Brain microvascular endothelial cell (primary cell): ENCODE results near the gene LRRC2.

Experiments
- DNase-seq: peaks from one replicate; pipeline ENCODE4 v3.0.0-alpha.2; 2020
- H3K27ac ChIP-seq: fragments of 250-450 bp; sonication (Bioruptor Pico); 2 replicates; pipeline ENCODE4 v1.5.1; 2020; ENCODE audit warnings: mild to moderate bottlenecking, moderate library complexity
- H3K27me3 ChIP-seq: fragments of 250-450 bp; sonication (Bioruptor Pico); replicated peaks from 2 replicates; pipeline ENCODE4 v1.5.1; 2020; ENCODE audit warnings: mild to moderate bottlenecking
- H3K36me3 ChIP-seq: fragments of 250-450 bp; sonication (Bioruptor Pico); replicated peaks from 2 replicates; pipeline ENCODE4 v1.5.1; 2020; ENCODE audit warnings: mild to moderate bottlenecking
- H3K4me3 ChIP-seq: 2 replicates; pipeline ENCODE4 v1.5.1; 2011; ENCODE audit warnings: low read depth, mild to moderate bottlenecking, control low read depth, low read length, moderate library complexity
- CTCF ChIP-seq: IDR thresholded peaks from 2 replicates; pipeline ENCODE4 v1.5.1; 2011; ENCODE audit warnings: low read depth, mild to moderate bottlenecking, moderate library complexity, low read length, control low read depth, inconsistent platforms; ENCODE audit errors: missing control alignments
- in situ Hi-C: cut with HindIII; loops from 2 replicates; pipeline ENCODE4 v1.10.0; 2017; ENCODE audit warnings: low sequenced_read_pairs, low pct_ligation_motif_present

LRRC2 gene

GRCh38 chr3:46501702-46502101 is 64.4 kb downstream of the LRRC2 start:
- no peaks in the 10 kb centered on the region for H3K27me3 ChIP-seq
- no peak for DNase-seq
- no peak overlapping the region for H3K4me3 ChIP-seq
- no peak for TF ChIP-seq CTCF
- H3K36me3 ChIP-seq: no peaks in the 10 kb centered on the region
- no peak overlapping the region for H3K27ac ChIP-seq
- in situ Hi-C loops: no loop called here

GRCh38 chr3:46500656-46501635 is 65.2 kb downstream of the LRRC2 start:
- Histone ChIP-seq H3K36me3 (no peaks in the 10 kb centered on the region), H3K27ac (no peak overlapping the region), H3K27me3 (no peaks in the 10 kb centered on the region), H3K4me3 (no peak overlapping the region)
- no peak for TF ChIP-seq CTCF
- in situ Hi-C loops: no loop called here
- peak; percentile 66 for DNase-seq

- no peaks in the 10 kb centered on the region for H3K27me3 ChIP-seq
- no peak overlapping the region for H3K27ac ChIP-seq
- in situ Hi-C loops: loop anchor here (25.0 kb wide), 1 partner anchor 138 kb away; no protein-coding TSS in a partner anchor
- H3K36me3 ChIP-seq: no peaks in the 10 kb centered on the region
- no peak overlapping the region for H3K4me3 ChIP-seq
- no peak for TF ChIP-seq CTCF
- no peak for DNase-seq
Observed at GRCh38 chr3:46498916-46499519, 67.1 kb downstream of the LRRC2 start.

GRCh38 chr3:46497556-46498265 is 68.4 kb downstream of the LRRC2 start, which contains the start of gene RTP3:
Gene RTP3 (plus strand): TSS chr3:46497976. CDS start chr3:46498063, 87 bp downstream.
- in situ Hi-C loops: loop anchor here (25.0 kb wide), 1 partner anchor 140 kb away; no protein-coding TSS in a partner anchor
- Histone ChIP-seq H3K27me3 (no peaks in the 10 kb centered on the region), H3K36me3 (no peaks in the 10 kb centered on the region), H3K4me3 (no peak within 1 kb of the TSS), H3K27ac (no peak within 1 kb of the TSS)
- DNase-seq: no peak
- TF ChIP-seq CTCF: no peak

- H3K4me3 ChIP-seq: no peak overlapping the region
- H3K27ac ChIP-seq: no peak overlapping the region
- peak; percentile 68 for TF ChIP-seq CTCF
- in situ Hi-C loops: loop anchor here (25.0 kb wide), 1 partner anchor 140 kb away; no protein-coding TSS in a partner anchor
- H3K27me3 ChIP-seq: no peaks in the 10 kb centered on the region
- no peaks in the 10 kb centered on the region for H3K36me3 ChIP-seq
- DNase-seq: no peak
Observed at GRCh38 chr3:46496746-46497555, 69.2 kb downstream of the LRRC2 start.
